ENCODE measurements around the gene CBX4. TPM values are rescaled to one million over a fixed set of nuclear protein-coding genes. Genes with fewer than 3 reads are reported as not detected.

CBX4 gene
- polyA plus RNA-seq, 2 donors = 10.7 to 15.8 TPM

- Histone ChIP-seq H3K27me3 (ENCODE audit: control insufficient read depth in 1 of 2, insufficient read depth in 2 of 2, low read length in 2 of 2) (peaks cover 0 to 38% of the 10 kb centered on the region in 2 donors), H3K4me1 (ENCODE audit: control insufficient read depth in 2 of 2, insufficient read depth in 2 of 2, low read length in 1 of 2) (peaks cover 4 to 27% of the 10 kb centered on the region in 2 donors), H3K36me3 (ENCODE audit: control insufficient read depth in 2 of 2, insufficient read depth in 2 of 2, low read length in 1 of 2) (peaks cover 0 to 3% of the 10 kb centered on the region in 2 donors), H3K27ac (ENCODE audit: low read depth in 2 of 2, low read length in 1 of 2) (peak overlapping the region in 1 of 2 donors; percentile 72), H3K9me3 (ENCODE audit: control insufficient read depth in 2 of 2, insufficient read depth in 1 of 2, low read depth in 1 of 2, low read length in 1 of 2) (peaks cover 0 to 5% of the 10 kb centered on the region in 2 donors), H3K4me3 (ENCODE audit: low read depth in 1 of 2, low read length in 2 of 2) (peak overlapping the region; percentile 63 to 71)
- 1 to 2% methylated on average over 19 of the region's 19 CpGs for WGBS, 2 donors
These were observed 42.8 kb downstream of the CBX4 start for GRCh38 chr17:79796444-79796762.

GRCh38 chr17:79795795-79796443, 43.3 kb downstream of the CBX4 start:
- H3K9me3 ChIP-seq (ENCODE audit: control insufficient read depth in 2 of 2, insufficient read depth in 1 of 2, low read depth in 1 of 2, low read length in 1 of 2) = peaks cover 0 to 7% of the 10 kb centered on the region in 2 donors
- H3K27ac ChIP-seq (ENCODE audit: low read depth in 2 of 2, low read length in 1 of 2) = no peak overlapping the region
- H3K4me1 ChIP-seq (ENCODE audit: control insufficient read depth in 2 of 2, insufficient read depth in 2 of 2, low read length in 1 of 2) = peaks cover 4 to 28% of the 10 kb centered on the region in 2 donors
- peaks cover 0 to 43% of the 10 kb centered on the region in 2 donors for H3K27me3 ChIP-seq (ENCODE audit: control insufficient read depth in 1 of 2, insufficient read depth in 2 of 2, low read length in 2 of 2)
- peak overlapping the region; percentile 63 to 71 for H3K4me3 ChIP-seq (ENCODE audit: low read depth in 1 of 2, low read length in 2 of 2)
- WGBS, 2 donors = 66 to 75% methylated on average over 8 of the region's 8 CpGs
- H3K36me3 ChIP-seq (ENCODE audit: control insufficient read depth in 2 of 2, insufficient read depth in 2 of 2, low read length in 1 of 2) = peaks cover 0 to 3% of the 10 kb centered on the region in 2 donors

- Histone ChIP-seq H3K27ac (ENCODE audit: low read depth in 2 of 2, low read length in 1 of 2) (no peak overlapping the region), H3K36me3 (ENCODE audit: control insufficient read depth in 2 of 2, insufficient read depth in 2 of 2, low read length in 1 of 2) (peaks cover 0 to 3% of the 10 kb centered on the region in 2 donors), H3K27me3 (ENCODE audit: control insufficient read depth in 1 of 2, insufficient read depth in 2 of 2, low read length in 2 of 2) (peaks cover 0 to 44% of the 10 kb centered on the region in 2 donors), H3K4me1 (ENCODE audit: control insufficient read depth in 2 of 2, insufficient read depth in 2 of 2, low read length in 1 of 2) (peaks cover 4 to 29% of the 10 kb centered on the region in 2 donors), H3K4me3 (ENCODE audit: low read depth in 1 of 2, low read length in 2 of 2) (no peak overlapping the region), H3K9me3 (ENCODE audit: control insufficient read depth in 2 of 2, insufficient read depth in 1 of 2, low read depth in 1 of 2, low read length in 1 of 2) (peaks cover 0 to 7% of the 10 kb centered on the region in 2 donors)
- WGBS, 2 donors = 90 to 92% methylated on average over 47 of the region's 47 CpGs
These were observed 44.4 kb downstream of the CBX4 start for GRCh38 chr17:79794659-79795511.

- Histone ChIP-seq H3K4me3 (ENCODE audit: low read depth in 1 of 2, low read length in 2 of 2) (no peak overlapping the region), H3K4me1 (ENCODE audit: control insufficient read depth in 2 of 2, insufficient read depth in 2 of 2, low read length in 1 of 2) (peaks cover 4 to 29% of the 10 kb centered on the region in 2 donors), H3K36me3 (ENCODE audit: control insufficient read depth in 2 of 2, insufficient read depth in 2 of 2, low read length in 1 of 2) (peaks cover 0 to 3% of the 10 kb centered on the region in 2 donors), H3K9me3 (ENCODE audit: control insufficient read depth in 2 of 2, insufficient read depth in 1 of 2, low read depth in 1 of 2, low read length in 1 of 2) (peaks cover 0 to 4% of the 10 kb centered on the region in 2 donors), H3K27ac (ENCODE audit: low read depth in 2 of 2, low read length in 1 of 2) (no peak overlapping the region), H3K27me3 (ENCODE audit: control insufficient read depth in 1 of 2, insufficient read depth in 2 of 2, low read length in 2 of 2) (peaks cover 0 to 41% of the 10 kb centered on the region in 2 donors)
- 59 to 64% methylated on average over 3 of the region's 3 CpGs for WGBS, 2 donors
These were observed 45.3 kb downstream of the CBX4 start for GRCh38 chr17:79793924-79794304.

- H3K9me3 ChIP-seq (ENCODE audit: control insufficient read depth in 2 of 2, insufficient read depth in 1 of 2, low read depth in 1 of 2, low read length in 1 of 2) = peaks cover 0 to 4% of the 10 kb centered on the region in 2 donors
- peaks cover 4 to 25% of the 10 kb centered on the region in 2 donors for H3K4me1 ChIP-seq (ENCODE audit: control insufficient read depth in 2 of 2, insufficient read depth in 2 of 2, low read length in 1 of 2)
- H3K4me3 ChIP-seq (ENCODE audit: low read depth in 1 of 2, low read length in 2 of 2) = peak overlapping the region in 1 of 2 donors; percentile 32
- peaks cover 0 to 35% of the 10 kb centered on the region in 2 donors for H3K27me3 ChIP-seq (ENCODE audit: control insufficient read depth in 1 of 2, insufficient read depth in 2 of 2, low read length in 2 of 2)
- peak overlapping the region in 1 of 2 donors; percentile 9 for H3K27ac ChIP-seq (ENCODE audit: low read depth in 2 of 2, low read length in 1 of 2)
- 37 to 43% methylated on average over 63 of the region's 63 CpGs for WGBS, 2 donors
- H3K36me3 ChIP-seq (ENCODE audit: control insufficient read depth in 2 of 2, insufficient read depth in 2 of 2, low read length in 1 of 2) = peaks cover 0 to 3% of the 10 kb centered on the region in 2 donors
These were observed 46.0 kb downstream of the CBX4 start for GRCh38 chr17:79792984-79793923.

- Histone ChIP-seq H3K36me3 (ENCODE audit: control insufficient read depth in 2 of 2, insufficient read depth in 2 of 2, low read length in 1 of 2) (peaks cover 0 to 3% of the 10 kb centered on the region in 2 donors), H3K4me3 (ENCODE audit: low read depth in 1 of 2, low read length in 2 of 2) (no peak overlapping the region), H3K9me3 (ENCODE audit: control insufficient read depth in 2 of 2, insufficient read depth in 1 of 2, low read depth in 1 of 2, low read length in 1 of 2) (peaks cover 0 to 4% of the 10 kb centered on the region in 2 donors), H3K27ac (ENCODE audit: low read depth in 2 of 2, low read length in 1 of 2) (no peak overlapping the region), H3K27me3 (ENCODE audit: control insufficient read depth in 1 of 2, insufficient read depth in 2 of 2, low read length in 2 of 2) (peaks cover 0 to 30% of the 10 kb centered on the region in 2 donors), H3K4me1 (ENCODE audit: control insufficient read depth in 2 of 2, insufficient read depth in 2 of 2, low read length in 1 of 2) (peaks cover 0 to 21% of the 10 kb centered on the region in 2 donors)
- 15 to 29% methylated on average over 22 of the region's 22 CpGs for WGBS, 2 donors
These were observed 46.8 kb downstream of the CBX4 start for GRCh38 chr17:79792341-79792871.

GRCh38 chr17:79791735-79792161, 47.5 kb downstream of the CBX4 start:
- H3K4me1 ChIP-seq (ENCODE audit: control insufficient read depth in 2 of 2, insufficient read depth in 2 of 2, low read length in 1 of 2) = peaks cover 0 to 21% of the 10 kb centered on the region in 2 donors
- peaks cover 0 to 30% of the 10 kb centered on the region in 2 donors for H3K27me3 ChIP-seq (ENCODE audit: control insufficient read depth in 1 of 2, insufficient read depth in 2 of 2, low read length in 2 of 2)
- no peak overlapping the region for H3K27ac ChIP-seq (ENCODE audit: low read depth in 2 of 2, low read length in 1 of 2)
- WGBS, 2 donors = 5 to 12% methylated on average over 26 of the region's 26 CpGs
- peaks cover 0 to 3% of the 10 kb centered on the region in 2 donors for H3K36me3 ChIP-seq (ENCODE audit: control insufficient read depth in 2 of 2, insufficient read depth in 2 of 2, low read length in 1 of 2)
- H3K4me3 ChIP-seq (ENCODE audit: low read depth in 1 of 2, low read length in 2 of 2) = no peak overlapping the region
- H3K9me3 ChIP-seq (ENCODE audit: control insufficient read depth in 2 of 2, insufficient read depth in 1 of 2, low read depth in 1 of 2, low read length in 1 of 2) = peaks cover 0 to 4% of the 10 kb centered on the region in 2 donors

GRCh38 chr17:79790805-79791734, 48.2 kb downstream of the CBX4 start:
- Histone ChIP-seq H3K27me3 (ENCODE audit: control insufficient read depth in 1 of 2, insufficient read depth in 2 of 2, low read length in 2 of 2) (peaks cover 0 to 30% of the 10 kb centered on the region in 2 donors), H3K27ac (ENCODE audit: low read depth in 2 of 2, low read length in 1 of 2) (no peak overlapping the region), H3K9me3 (ENCODE audit: control insufficient read depth in 2 of 2, insufficient read depth in 1 of 2, low read depth in 1 of 2, low read length in 1 of 2) (peaks cover 0 to 4% of the 10 kb centered on the region in 2 donors), H3K4me1 (ENCODE audit: control insufficient read depth in 2 of 2, insufficient read depth in 2 of 2, low read length in 1 of 2) (peaks cover 0 to 21% of the 10 kb centered on the region in 2 donors), H3K36me3 (ENCODE audit: control insufficient read depth in 2 of 2, insufficient read depth in 2 of 2, low read length in 1 of 2) (peaks cover 0 to 3% of the 10 kb centered on the region in 2 donors), H3K4me3 (ENCODE audit: low read depth in 1 of 2, low read length in 2 of 2) (no peak overlapping the region)
- WGBS, 2 donors = 7 to 9% methylated on average over 59 to 68 of the region's 68 CpGs

All from esophagus (tissue), 2 donors.